HG03095 (cell line): ENCODE measurements around the gene MEIOC.
"Not testable (repeated sequence)": the region's sequence is repeated elsewhere in the genome, so short reads cannot be mapped to it uniquely, and the experiment has no call there.

Experiments used
- ATAC-seq: cut with Tn5 transposase; IDR thresholded peaks from one replicate; pipeline ENCODE4 v1.9.1; 2021; ENCODE audit warnings: moderate library complexity; ENCODE audit not compliant: unreplicated experiment

Gene MEIOC

GRCh38 chr17:44646280-44646679 lies 10.0 kb upstream of the MEIOC start:
- no peak for ATAC-seq

- ATAC-seq, result no peak
These were observed 8.5 kb upstream of the MEIOC start for GRCh38 chr17:44647736-44648135.

GRCh38 chr17:44648963-44649362 lies 7.3 kb upstream of the MEIOC start:
- ATAC-seq, result no peak

- no peak for ATAC-seq
These were observed 5.0 kb upstream of the MEIOC start for GRCh38 chr17:44651228-44651627.

GRCh38 chr17:44652727-44653126 lies 3.5 kb upstream of the MEIOC start:
- no peak for ATAC-seq

- ATAC-seq, result no peak
These were observed 2.9 kb upstream of the MEIOC start for GRCh38 chr17:44653384-44653783.

- ATAC-seq, result no peak
These were observed 2.3 kb upstream of the MEIOC start for GRCh38 chr17:44653954-44654353.

- ATAC-seq, result no peak
These were observed 5.6 kb downstream of the MEIOC start for GRCh38 chr17:44661835-44662234.

GRCh38 chr17:44663095-44663494 lies 6.8 kb downstream of the MEIOC start:
- ATAC-seq, result no peak

- no peak for ATAC-seq
These were observed 8.6 kb downstream of the MEIOC start for GRCh38 chr17:44664867-44665266.

- ATAC-seq, result no peak
These were observed 9.7 kb downstream of the MEIOC start for GRCh38 chr17:44666006-44666405.

GRCh38 chr17:44672479-44673093 lies 16.3 kb downstream of the MEIOC start:
- no peak for ATAC-seq

GRCh38 chr17:44673893-44674292 lies 17.6 kb downstream of the MEIOC start:
- ATAC-seq, result no peak

GRCh38 chr17:44677136-44677535 lies 20.9 kb downstream of the MEIOC start:
- no peak for ATAC-seq

GRCh38 chr17:44683303-44683702 lies 27.0 kb downstream of the MEIOC start:
- ATAC-seq, result not testable (repeated sequence)

GRCh38 chr17:44687756-44688155 lies 31.5 kb downstream of the MEIOC start:
- no peak for ATAC-seq

- no peak for ATAC-seq
These were observed 31.9 kb downstream of the MEIOC start for GRCh38 chr17:44688200-44688599.

- no peak for ATAC-seq
These were observed 32.6 kb downstream of the MEIOC start for GRCh38 chr17:44688675-44689476.

GRCh38 chr17:44689477-44690217 lies 33.4 kb downstream of the MEIOC start, which contains the start of gene CCDC43:
TSS of gene CCDC43 (minus strand) at chr17:44689776. CDS start at chr17:44689753, 23 bp downstream.
- ATAC-seq, result peak; percentile 88

- not testable (repeated sequence) for ATAC-seq
These were observed 34.6 kb downstream of the MEIOC start for GRCh38 chr17:44690746-44691306.

GRCh38 chr17:44693609-44694008 lies 37.3 kb downstream of the MEIOC start:
- ATAC-seq, result no peak
